Cortex of kidney (tissue), 1 donor: ENCODE results near the gene CDC14A.
"Not testable (repeated sequence)": the region's sequence is repeated elsewhere in the genome, so short reads cannot be mapped to it uniquely, and the experiment has no call there.

Source experiments
- DNase-seq: peaks from one replicate; lab custom pipeline; 2025; lab: John Stamatoyannopoulos, UW

CDC14A gene

DNA sequence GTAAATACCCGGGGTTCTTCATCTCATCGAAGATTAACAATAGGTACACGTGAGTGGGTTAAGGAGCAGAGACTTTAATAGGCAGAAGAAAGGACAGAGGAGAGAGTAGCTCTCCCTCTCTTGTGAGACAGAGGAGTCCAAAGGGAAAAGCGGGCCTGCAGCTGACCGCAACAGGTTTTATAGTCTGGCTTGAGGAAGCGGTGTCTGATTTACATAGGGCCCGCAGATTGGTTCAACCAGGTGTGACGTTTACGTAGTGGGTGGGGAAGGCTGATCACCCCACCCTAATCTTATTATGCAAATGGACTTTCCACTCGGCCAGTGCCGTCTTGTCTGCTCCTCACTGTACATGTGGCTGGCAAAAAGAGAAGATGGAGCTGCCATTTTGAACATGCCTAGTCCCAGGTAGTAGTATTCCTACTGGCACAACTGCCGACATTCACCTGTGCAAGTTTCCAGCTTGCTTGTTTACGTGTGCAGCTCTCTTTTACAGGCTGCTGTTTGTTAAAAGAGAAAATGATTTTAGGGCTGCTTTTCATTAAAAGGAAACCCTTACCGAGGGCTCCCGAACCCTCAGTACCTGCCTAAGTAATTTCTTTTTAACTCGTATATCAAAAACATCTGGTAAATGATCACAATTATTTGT, 10.6 kb downstream of the CDC14A start:
- no peak for DNase-seq

DNA sequence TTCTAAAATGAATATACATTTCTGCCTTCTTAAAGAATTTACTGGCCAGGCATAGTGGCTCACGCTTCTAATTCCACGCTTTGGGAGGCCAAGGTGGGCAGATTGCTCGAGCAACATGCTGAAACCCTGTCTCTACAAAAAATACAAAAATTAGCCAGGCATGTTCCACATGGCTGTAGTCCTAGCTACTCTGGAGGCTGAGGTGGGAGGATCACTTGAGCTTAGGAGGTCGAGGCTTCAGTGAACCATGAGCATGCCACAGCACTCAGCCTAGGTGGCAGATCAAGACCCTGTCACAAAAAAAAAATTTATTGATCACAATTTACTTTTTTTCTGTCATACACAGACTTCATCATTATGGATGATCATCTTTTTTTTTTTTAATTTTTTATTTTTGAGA, 11.5 kb downstream of the CDC14A start:
- DNase-seq, result no peak

DNA sequence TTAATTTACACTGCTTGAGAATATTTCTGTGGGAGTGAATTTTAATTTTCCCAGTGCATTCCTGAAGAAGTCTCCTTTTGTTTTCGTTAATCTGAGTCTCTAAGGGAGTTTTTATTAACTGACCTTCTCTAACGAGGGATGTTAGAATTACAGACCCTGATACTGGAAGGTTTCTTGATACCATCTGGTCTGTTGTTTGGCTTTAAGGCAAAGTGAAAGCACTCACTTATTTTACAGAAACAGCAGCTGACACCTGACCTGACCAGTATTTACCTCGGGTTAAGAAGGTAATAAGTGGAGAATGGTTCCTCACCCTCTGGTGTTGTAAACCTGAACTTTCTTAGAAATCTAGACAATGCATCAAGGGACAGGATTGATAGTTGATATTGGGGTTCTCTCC, 12.4 kb downstream of the CDC14A start:
- no peak for DNase-seq

DNA sequence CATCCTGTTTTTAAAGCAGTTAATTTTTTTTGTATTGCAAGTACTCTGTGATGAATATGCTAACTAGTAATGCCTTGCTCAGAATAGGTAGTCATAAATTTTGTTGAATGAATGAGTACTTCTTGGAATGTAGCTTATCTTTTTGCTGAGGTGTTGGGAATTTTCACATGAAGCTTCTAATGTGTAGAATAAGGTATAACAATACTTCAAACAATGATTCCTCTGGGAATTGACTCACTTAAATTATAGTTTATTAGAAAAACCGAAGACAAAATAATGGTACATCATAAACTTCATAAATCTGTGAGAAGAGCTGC, 13.9 kb downstream of the CDC14A start:
- DNase-seq, result no peak

DNA sequence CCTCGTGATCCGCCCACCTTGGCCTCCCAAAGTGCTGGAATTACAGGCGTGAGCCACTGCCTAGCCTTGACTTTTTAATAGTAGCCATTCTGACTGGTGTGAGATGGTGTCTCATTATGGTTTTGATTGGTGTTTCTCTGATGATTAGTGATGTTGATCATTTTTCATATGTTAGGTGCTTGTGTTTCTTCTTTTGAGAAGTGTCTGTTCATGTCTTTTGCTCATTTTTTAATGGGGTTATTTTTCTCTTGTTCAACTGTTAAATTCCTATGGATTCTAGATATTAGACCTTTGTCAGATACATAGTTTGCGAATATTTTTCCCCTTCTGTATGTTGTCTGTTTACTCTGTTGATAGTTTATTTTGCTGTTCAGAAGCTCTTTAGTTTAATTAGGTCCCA, 17.0 kb downstream of the CDC14A start:
- DNase-seq, result not testable (repeated sequence)

DNA sequence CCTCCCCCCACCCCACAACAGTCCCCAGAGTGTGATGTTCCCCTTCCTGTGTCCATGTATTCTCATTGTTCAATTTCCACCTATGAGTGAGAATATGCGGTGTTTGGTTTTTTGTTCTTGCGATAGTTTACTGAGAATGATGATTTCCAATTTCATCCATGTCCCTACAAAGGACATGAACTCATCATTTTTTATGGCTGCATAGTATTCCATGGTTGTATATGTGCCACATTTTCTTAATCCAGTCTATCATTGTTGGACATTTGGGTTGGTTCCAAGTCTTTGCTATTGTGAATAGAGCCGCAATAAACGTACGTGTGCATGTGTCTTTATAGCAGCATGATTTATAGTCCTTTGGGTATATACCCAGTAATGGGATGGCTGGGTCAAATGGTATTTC, 21.6 kb downstream of the CDC14A start:
- DNase-seq, result not testable (repeated sequence)

DNA sequence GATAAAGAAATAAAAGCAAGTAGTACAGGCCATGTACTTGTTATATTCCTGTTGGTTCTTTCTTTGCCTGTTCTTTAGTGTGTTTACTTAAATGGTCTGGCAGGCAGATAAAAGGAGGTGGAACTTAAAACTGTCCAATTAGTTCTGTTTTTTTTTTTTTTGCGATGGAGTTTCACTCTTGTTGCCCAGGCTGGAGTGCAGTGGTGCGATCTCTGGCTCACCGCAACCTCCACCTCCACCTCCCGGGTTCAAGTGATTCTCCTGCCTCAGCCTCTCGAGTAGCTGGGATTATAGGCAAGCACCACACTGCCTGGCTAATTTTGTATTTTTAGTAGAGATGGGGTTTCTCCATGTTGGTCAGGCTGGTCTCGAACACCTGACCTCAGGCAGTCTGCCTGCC, 24.6 kb downstream of the CDC14A start:
- not testable (repeated sequence) for DNase-seq

DNA sequence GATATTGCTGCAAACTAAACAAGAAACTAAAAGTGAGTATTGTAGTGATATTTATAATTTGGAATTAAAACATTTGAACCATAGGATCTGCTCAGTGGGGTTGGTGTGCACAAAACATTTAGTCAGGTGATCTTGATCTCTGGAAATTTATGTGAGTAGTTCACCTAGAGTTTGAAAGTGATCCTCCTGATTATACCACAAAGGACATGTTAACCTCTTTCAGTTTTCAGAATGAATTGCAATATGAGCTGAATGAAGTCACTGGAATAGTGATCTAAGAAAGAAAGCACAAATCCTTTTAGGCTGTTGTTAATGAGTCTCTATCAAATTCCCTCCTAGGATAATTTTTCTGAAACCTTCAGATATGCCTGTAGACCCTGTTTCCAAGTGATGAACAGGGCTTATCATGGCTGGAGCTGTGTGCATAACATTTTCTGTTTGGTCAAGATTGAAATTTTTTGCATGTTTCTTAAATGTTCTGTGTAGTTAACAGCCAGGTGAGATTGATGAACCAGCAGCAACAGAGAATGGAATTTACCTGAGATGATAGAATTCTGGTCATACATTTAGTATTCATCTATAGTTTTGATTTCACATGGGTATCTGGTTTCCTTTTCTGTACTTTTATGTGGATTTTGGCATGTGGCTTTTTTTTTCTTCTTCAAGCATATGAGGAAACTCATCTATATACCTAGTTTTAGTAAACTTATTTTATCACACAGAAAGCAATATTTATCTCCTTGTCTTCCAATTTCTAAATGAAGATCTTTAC, 25.5 kb downstream of the CDC14A start:
- no peak for DNase-seq

DNA sequence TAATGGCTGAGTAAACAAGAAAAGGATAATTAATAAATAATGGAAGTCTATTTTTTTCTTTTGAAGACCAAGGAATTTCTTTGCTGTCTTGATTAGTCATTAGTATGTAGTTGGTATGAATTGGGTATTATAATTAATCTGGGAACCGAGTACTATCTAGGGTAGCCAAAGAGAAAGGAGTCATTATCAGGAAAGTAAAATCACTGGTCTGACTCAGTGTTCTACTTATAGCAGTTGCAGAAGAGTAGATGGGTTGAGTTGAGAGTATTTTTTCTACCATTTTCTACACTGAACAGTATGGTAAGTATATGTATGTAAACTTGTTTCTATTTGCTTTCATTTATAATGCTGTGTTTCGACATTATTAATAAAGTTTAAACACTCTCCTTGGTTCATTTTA, 26.6 kb downstream of the CDC14A start:
- DNase-seq, result no peak

DNA sequence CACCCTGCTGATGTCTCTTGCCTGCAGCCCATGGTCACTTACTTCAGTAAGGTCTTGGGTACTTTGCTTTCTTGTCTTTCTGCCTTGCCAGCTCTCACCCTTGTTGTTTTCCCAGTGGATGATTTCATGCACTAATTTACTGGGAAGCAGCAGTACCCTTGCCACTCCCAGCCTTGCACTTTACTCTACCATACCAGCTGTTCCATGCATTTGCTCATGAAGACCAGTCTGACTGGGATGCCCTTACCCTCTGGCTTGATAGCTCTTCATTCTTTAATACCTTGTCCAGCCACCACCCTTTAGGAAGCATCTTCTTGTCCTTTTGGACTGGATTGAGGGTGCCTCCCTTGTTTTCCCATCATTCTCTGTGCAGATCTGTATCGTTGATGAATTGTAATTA, 28.3 kb downstream of the CDC14A start:
- DNase-seq, result no peak

DNA sequence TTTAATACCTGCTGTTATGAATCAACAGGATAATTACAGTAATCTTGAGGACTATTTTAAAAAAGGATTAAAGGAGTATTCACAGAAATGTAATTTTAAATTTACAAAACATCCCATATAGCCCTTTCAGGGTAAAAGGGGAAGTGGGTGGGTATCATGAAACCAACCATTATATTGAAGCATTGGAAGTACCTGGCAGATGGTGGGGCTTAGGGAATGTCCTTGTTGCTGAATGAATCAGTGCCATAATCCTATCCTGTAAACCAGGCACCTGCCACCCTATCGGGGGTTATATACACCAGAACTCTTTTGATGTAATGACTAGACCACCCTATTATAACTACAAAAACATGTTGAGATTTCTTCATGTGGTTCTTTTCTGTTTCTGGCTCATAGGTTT, 30.4 kb downstream of the CDC14A start:
- no peak for DNase-seq

DNA sequence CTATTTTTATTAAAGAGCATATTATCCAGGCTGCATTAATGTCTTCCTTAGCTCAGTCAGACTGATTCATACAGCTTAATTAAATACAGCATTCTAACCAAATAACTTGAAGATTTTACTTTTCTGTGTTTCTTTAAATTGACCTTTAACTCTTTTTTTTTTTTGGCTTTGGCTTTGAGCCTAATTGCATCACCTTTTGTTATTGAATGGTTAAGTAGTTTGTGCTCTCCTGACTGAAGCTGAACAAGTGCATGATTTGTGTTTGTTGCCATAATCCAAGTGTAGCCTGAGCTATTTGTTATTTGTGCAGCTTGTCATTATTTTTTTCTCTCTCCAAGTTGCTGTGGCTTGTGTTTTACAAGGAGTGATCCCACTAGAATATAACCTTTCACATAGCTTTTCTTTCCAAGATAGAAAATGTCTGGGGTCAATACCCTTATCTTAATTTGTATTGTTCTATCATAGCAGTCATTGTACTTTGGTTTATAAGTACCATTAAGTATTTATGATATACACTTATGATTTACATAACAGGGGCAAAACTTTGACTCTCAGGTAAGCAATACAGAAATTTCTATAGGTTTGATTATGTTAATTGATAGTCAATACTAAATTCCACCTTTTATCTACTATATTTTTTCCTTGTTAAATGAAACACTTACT, 31.6 kb downstream of the CDC14A start:
- no peak for DNase-seq

DNA sequence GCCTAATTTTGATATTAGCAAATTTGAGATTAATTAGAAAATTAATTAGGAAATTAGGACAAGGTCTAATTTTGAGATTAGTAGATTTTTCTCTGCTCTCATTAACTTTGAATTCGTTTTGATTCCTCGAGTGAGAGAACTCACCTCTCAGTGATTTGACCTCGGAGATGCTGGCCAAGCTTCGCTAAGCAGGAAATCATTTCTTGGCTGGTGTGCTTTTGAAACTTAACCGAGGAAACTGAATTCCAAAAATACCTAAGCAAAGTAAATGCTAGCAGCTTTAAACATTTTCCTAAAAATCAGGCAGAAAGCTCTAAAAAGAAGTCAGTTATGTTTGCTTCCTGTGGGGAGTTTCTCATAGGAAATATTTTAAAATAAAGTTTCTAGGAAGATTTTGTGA, 34.9 kb downstream of the CDC14A start:
- DNase-seq, result no peak

DNA sequence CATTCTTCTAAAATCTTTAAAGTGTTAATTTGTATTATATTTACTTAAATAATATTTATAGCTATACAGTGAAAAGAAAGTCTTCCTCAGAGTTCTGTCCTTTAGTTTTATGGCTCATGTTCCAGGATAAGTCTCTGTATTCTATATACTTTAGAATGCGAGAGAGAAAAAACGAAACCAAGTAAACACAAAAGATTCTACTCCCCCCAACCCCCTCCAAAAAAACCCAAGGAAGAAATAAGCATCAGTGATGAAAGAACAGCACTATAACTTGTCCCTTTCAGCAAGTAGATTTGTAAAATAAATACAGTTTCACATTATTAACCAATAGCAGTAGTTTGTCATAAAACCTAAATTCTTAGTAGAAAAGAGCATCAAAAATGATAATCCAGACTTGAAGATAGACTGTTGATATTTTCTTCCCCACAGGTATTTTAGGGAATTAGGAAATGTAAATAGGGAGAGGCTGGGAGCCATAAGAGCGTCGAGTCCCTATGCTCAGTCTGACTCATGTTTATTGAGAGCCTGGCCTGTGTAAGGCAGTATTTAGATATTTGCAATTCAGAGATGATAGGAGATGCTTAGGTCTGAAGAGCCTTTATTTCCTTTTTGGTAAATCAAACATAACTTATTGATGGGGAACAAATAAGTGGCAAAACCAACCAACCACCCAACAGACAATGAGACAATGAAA, 35.5 kb downstream of the CDC14A start:
- DNase-seq, result no peak

DNA sequence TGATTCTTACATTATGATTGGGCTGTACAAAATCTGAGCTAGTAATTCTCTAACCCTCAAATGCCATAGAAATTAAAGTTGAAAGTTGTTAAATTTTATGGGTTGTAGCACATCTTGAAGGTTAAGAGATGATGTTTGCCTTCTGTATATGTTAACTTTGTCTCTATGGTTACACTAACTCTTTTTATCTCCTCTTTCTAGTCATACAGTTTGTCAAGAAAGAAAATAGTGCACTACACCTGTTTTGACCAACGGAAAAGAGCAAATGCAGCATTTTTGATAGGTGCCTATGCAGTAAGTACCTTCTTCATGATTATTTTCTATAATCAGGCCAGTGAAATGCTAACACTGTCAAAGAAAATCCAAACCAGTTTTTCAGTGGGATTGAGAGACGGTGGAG, 38.2 kb downstream of the CDC14A start:
- no peak for DNase-seq

DNA sequence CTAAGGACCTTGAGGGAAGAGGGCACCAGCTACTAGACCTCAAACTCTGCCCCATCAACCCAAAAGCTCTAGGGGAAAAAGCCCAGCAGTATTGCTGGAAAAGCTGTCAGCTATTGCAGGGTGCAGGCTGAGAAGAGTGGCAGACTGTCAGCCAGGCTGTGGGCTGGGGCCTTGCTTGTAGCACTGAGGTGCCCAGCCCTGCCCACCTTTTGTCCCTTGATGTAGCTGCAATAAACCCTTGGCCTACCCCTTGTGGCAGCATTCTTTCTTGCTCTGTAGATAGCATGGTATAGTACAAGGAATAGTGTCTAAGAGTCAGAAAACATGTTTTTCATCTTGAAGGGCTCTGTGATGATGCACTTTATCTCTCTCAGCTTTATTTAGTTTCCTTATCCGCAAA, 39.4 kb downstream of the CDC14A start:
- DNase-seq, result no peak

DNA sequence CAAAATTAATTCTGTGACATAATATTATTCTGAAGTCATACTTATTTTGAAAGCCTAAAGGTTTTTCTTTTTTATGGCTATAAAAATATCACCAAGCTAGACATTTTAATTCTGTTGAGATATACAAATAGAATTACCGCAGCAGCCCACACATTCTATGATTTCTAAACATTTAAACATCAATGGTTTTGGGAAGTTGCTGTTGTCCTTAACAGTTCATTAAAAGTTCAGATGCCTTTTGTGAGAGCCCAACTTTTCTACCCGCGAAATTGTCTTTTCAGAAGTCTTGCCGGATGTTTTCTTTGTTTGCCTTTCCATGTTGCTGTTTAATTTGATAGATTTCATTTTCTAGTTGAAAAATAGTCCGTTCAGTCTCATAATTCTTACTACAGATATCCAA, 40.5 kb downstream of the CDC14A start:
- no peak for DNase-seq

DNA sequence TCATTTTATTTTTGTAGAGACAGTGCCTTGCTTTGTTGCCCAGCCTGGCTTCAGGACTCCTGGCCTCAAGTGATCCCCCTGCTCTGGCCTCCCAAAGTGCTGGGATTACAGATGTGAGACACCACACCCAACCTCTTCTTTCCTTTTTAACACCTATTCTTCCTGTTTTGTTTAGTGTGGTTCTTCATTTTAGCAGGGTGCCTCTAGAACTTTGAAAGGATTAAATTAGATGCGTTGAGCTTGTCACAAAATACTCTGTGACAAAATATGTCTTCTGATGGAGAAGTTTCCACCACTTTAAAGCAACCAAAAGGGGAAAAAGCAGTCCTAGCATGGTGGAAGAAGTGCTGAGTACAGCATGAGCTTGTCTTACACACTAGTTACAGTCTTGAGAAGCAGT, 42.0 kb downstream of the CDC14A start:
- DNase-seq, result no peak

DNA sequence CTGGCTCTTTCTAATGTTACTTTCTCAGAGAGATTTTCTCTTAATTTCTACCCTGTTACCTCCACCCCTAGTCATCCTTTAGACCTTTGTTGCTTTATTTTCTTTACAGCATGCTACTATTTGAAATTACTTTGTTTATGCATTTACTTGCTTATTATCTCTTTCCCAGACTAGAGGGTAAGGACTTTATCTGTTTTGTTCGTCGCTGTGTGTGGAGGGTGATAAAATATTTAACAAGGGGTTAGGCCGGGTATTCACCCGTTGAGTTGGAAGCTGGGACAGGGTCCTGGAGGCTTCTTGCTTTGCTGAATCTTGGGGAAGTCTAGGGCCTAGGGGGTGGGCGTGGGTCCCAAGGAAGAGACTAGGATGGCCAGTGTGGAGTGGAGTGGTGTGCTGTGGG, 43.6 kb downstream of the CDC14A start:
- DNase-seq, result no peak

DNA sequence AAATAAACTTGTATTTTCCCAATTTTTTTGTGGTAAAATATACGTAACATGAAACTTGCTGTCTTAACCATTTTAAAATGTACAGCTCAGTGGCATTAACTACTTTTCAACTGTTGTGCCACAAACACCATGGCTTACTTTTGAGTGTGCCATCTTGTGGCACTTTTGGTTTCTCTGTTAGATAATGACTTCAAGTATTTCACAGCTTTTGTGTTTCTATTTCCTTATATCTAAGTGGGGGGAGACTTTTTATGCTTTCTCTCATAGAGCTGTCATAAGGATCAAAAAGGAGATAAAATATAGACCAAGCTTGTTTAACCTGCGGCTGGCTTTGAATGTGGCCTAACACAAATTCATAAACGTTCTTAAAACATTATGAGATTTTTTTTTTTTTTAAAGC, 44.3 kb downstream of the CDC14A start:
- no peak for DNase-seq

DNA sequence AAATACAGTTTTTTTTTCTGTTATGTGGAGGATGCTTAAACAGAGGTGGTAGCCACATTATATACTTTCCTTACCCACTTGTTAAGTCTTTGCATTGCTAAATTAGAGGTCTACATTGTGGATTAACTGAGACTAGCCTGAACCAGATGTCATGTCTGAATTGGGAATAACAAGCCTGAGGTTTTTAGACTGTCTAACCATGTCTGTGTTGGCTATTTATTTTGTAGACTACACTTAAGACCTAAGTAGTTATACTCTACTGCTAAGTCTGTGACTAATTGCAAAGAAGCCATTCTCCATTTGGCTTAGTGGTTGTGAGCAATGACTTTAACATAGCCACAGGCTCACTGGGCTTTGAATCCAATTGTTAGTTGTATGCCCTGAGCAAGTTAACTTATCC, 45.4 kb downstream of the CDC14A start:
- no peak for DNase-seq

DNA sequence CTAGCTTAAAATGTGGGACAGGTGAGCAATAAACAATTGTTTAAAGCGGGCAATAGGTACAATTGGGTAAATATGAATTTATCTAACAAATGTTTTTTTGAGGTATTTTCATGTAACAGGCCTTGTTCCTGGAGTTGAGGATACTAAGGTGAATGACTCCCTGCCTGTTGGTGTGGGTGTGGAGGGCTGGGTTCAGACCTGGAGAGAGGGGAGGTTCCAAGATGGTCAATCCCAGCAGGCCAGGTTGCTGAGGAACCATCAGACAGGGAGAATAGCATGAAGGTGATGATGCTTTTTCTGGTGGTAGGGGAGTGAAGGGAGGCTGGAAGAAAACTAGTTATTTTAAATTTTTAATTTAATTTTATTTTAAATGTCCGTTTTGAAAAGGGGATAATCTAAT, 46.3 kb downstream of the CDC14A start:
- DNase-seq, result no peak

DNA sequence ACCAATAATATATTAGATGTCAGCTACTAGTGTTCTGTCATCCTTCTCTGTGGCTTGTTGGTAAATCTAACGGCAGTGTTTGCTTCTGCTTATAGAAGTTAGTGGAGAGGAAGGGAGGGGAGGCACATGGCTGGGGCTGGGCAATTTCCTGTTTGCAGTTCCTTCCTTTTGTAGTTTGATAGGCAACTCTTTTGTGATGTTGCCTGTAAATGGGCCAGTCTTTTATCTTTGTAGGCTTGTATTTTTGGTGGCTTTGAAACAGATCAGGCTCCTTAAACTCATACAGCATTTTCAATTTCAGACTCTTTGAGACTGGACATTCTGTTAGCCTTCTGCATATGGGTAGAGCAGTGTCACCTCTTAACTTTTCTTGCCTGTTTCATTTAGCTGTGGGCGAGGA, 48.1 kb downstream of the CDC14A start:
- no peak for DNase-seq
